IMR-90 (cell line): Measurements from ENCODE around the gene ZNF280B. TPM values are rescaled to one million over a fixed set of nuclear protein-coding genes. Genes with fewer than 3 reads are reported as not detected.

Experiments
- ATAC-seq: fragments of 200-7000 bp; cut with Tn5 transposase; 2 replicates; pipeline ENCODE4 v1.9.1; 2020; ENCODE audit warnings: low read depth, mild to moderate bottlenecking, moderate library complexity
- BruUV-seq: library from RNA; stranded (reverse); fragments of 400-500 nt; replicated peaks from 2 replicates; lab custom pipeline; 2021; lab: Mats Ljungman, UMichigan
- CTCF ChIA-PET: fragments of 300-600 bp; formaldehyde crosslinking; extraction: SDS; loops from one replicate; lab custom pipeline; 2021; ENCODE audit warnings: antibody characterized with exemption; lab: Yijun Ruan, JAX
- POLR2A ChIA-PET: fragments of 300-600 bp; sonication (Branson Sonifier 250); formaldehyde crosslinking; loops from one replicate; lab custom pipeline; 2022; ENCODE audit warnings: antibody characterized with exemption; ENCODE audit not compliant: unreplicated experiment; lab: Charles Lee
- DNase-seq: peaks from one replicate; pipeline ENCODE4 v3.0.0; 2013
- H2AFZ ChIP-seq: replicated peaks from 2 replicates; pipeline ENCODE3; 2013; ENCODE audit warnings: low read length, mild to moderate bottlenecking; ENCODE audit not compliant: poor library complexity
- H2AK5ac ChIP-seq: 2 replicates; pipeline ENCODE4 v1.6.1; 2013; ENCODE audit warnings: low read depth, low read length, inconsistent platforms
- H2AK9ac ChIP-seq: replicated peaks from 2 replicates; pipeline ENCODE3; 2013; ENCODE audit warnings: mild to moderate bottlenecking, low read depth, low read length, moderate library complexity; ENCODE audit not compliant: poor library complexity
- H2BK120ac ChIP-seq: 2 replicates; pipeline ENCODE4 v1.6.1; 2013; ENCODE audit warnings: low read depth, low read length, inconsistent platforms
- H2BK15ac ChIP-seq: 3 replicates; pipeline ENCODE4 v1.6.1; 2013; ENCODE audit warnings: low read depth, low read length, inconsistent platforms
- H2BK20ac ChIP-seq: 2 replicates; pipeline ENCODE4 v1.6.1; 2013; ENCODE audit warnings: low read depth, mild to moderate bottlenecking, inconsistent platforms, low read length, moderate library complexity
- H2BK5ac ChIP-seq: 2 replicates; pipeline ENCODE4 v1.6.1; 2013; ENCODE audit warnings: mild to moderate bottlenecking, low read depth, low read length, inconsistent platforms; ENCODE audit not compliant: poor library complexity, severe bottlenecking
- H3K14ac ChIP-seq: replicated peaks from 2 replicates; pipeline ENCODE4 v1.6.1; 2013; ENCODE audit warnings: low read depth, low read length, inconsistent platforms
- H3K18ac ChIP-seq: 2 replicates; pipeline ENCODE4 v1.6.1; 2013; ENCODE audit warnings: low read depth, low read length, control low read depth
- H3K23ac ChIP-seq: 2 replicates; pipeline ENCODE4 v1.6.1; 2013; ENCODE audit warnings: low read depth, low read length, inconsistent platforms
- H3K27ac ChIP-seq: 2 replicates; pipeline ENCODE4 v1.5.1; 2013; ENCODE audit warnings: mild to moderate bottlenecking, control low read depth, low read length; ENCODE audit not compliant: insufficient read depth
- H3K27me3 ChIP-seq: 2 replicates; pipeline ENCODE4 v1.6.1; 2013; ENCODE audit warnings: low read length; ENCODE audit not compliant: control insufficient read depth, insufficient read depth
- H3K36me3 ChIP-seq: 2 replicates; pipeline ENCODE4 v1.6.1; 2013; ENCODE audit warnings: low read length, mixed read lengths; ENCODE audit not compliant: control insufficient read depth, insufficient read depth
- H3K4ac ChIP-seq: 2 replicates; pipeline ENCODE4 v1.6.1; 2013; ENCODE audit warnings: low read depth, low read length, inconsistent platforms
- H3K4me1 ChIP-seq: 2 replicates; pipeline ENCODE4 v1.6.1; 2013; ENCODE audit warnings: low read length, mixed read lengths; ENCODE audit not compliant: control insufficient read depth, insufficient read depth
- H3K4me2 ChIP-seq: 2 replicates; pipeline ENCODE4 v1.6.1; 2013; ENCODE audit warnings: low read depth, mild to moderate bottlenecking, control low read depth, low read length, moderate library complexity
- H3K4me3 ChIP-seq: 2 replicates; pipeline ENCODE4 v1.5.1; 2013; ENCODE audit warnings: low read depth, mild to moderate bottlenecking, control low read depth, low read length, moderate library complexity; ENCODE audit not compliant: insufficient read depth
- H3K56ac ChIP-seq: 2 replicates; pipeline ENCODE4 v1.6.1; 2013; ENCODE audit warnings: low read length, inconsistent platforms; ENCODE audit not compliant: insufficient read depth; ENCODE audit errors: extremely low read depth
- H3K79me1 ChIP-seq, 2 experiments: 2 replicates each; pipeline ENCODE4 v1.6.1; 2013; ENCODE audit warnings: low read length in 2 of 2, inconsistent platforms in 1 of 2, low read depth in 1 of 2
- H3K9ac ChIP-seq: 2 replicates; pipeline ENCODE4 v1.6.1; 2013; ENCODE audit warnings: low read depth, low read length, control low read depth
- H3K9me1 ChIP-seq: 2 replicates; pipeline ENCODE4 v1.6.1; 2013; ENCODE audit warnings: low read length, inconsistent platforms; ENCODE audit not compliant: insufficient read depth
- H3K9me3 ChIP-seq: 2 replicates; pipeline ENCODE4 v1.6.1; 2013; ENCODE audit warnings: low read length; ENCODE audit not compliant: control insufficient read depth, insufficient read depth
- H4K20me1 ChIP-seq: 2 replicates; pipeline ENCODE4 v1.6.1; 2013; ENCODE audit warnings: low read length, inconsistent platforms; ENCODE audit not compliant: insufficient read depth
- H4K5ac ChIP-seq: 2 replicates; pipeline ENCODE4 v1.6.1; 2013; ENCODE audit warnings: mild to moderate bottlenecking, low read depth, low read length, control low read depth
- H4K8ac ChIP-seq, 2 experiments: 2 replicates each; pipeline ENCODE4 v1.6.1; 2013; ENCODE audit warnings: low read depth in 2 of 2, low read length in 2 of 2, control low read depth in 1 of 2, inconsistent platforms in 1 of 2
- H4K91ac ChIP-seq: 2 replicates; pipeline ENCODE4 v1.6.1; 2013; ENCODE audit warnings: low read depth, low read length, inconsistent platforms; ENCODE audit not compliant: insufficient read depth
- RAD21 ChIP-seq: IDR thresholded peaks from 2 replicates; pipeline ENCODE4 v1.6.1; 2012; ENCODE audit warnings: low read length, improper control_type of control experiment
- WGBS, 2 experiments: methylation state at CpG; one replicate each; pipeline versions ENCODE4 v1.1.5 to v1.1.7; 2013; ENCODE audit warnings: missing lambda C conversion rate in 2 of 2; ENCODE audit not compliant: insufficient read length in 1 of 2; ENCODE audit errors: extremely low coverage in 2 of 2; 5-methylcytosine and 5-hydroxymethylcytosine counted together
- dilution Hi-C: fragments of 300-500 bp; cut with HindIII; formaldehyde crosslinking; loops from one replicate; pipeline ENCODE4 v1.14.3; 2018; ENCODE audit warnings: low sequenced_read_pairs; ENCODE audit not compliant: unreplicated experiment
- in situ Hi-C: fragments of 300-500 bp; cut with MboI; formaldehyde crosslinking; loops from 3 replicates; pipeline ENCODE4 v1.14.3; 2019; ENCODE audit warnings: low sequenced_read_pairs, inconsistent platforms, mixed read lengths
- intact Hi-C: fragments of 100-400 bp; cut with micrococcal nuclease; formaldehyde crosslinking; loops from 2 replicates; pipeline ENCODE4 v1.10.0; 2022
- polyA plus RNA-seq, 3 experiments: library from polyadenylated mRNA; depleted of rRNA; stranded (reverse); fragments of >200 nt; gene quantifications; 2 replicates each; pipeline ENCODE4 v1.2.3, GENCODE V29; 2012; ENCODE audit warnings: low replicate concordance in 1 of 3
- total RNA-seq: library from RNA; depleted of rRNA; stranded (reverse); fragments of >200 nt; gene quantifications from 2 replicates; pipeline ENCODE4 v1.2.3, GENCODE V29; 2012
- TF ChIP-seq, protein P1 (sequence below): fragments of 150-350 bp; IDR thresholded peaks from 2 replicates; pipeline ENCODE4 v1.6.1; 2017; ENCODE audit warnings: mild to moderate bottlenecking, antibody characterized with exemption, low read length, low read depth

The ZNF280B gene
- total and polyA plus RNA-seq, 2 of the 4 experiments (the other 2 are of a cell fraction) = 0.65 to 1.4 TPM

DNA sequence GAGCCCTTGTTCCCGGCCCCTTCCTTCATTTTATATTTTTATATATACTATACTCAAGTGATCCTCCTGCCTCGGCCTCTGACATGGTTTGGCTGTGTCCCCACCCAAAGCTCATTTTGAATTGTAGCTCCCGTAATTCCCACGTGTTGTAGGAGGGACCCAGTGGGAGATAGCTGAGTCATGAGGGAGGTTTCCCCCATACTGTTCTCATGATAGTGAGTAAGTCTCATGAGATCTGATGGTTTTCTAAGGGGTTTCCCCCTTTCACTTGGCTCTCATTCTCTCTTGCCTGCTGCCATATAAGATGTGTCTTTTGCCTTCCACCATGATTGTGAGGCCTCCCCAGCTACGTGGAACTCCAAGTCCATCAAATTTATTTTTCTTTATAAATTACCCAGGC is 18.8 kb upstream of the ZNF280B start:
- no peak overlapping the region for H3K18ac ChIP-seq
- no peak overlapping the region for H3K56ac ChIP-seq
- no peak overlapping the region for H4K8ac ChIP-seq
- no peak for TF ChIP-seq RAD21
- TF ChIP-seq, protein P1, sequence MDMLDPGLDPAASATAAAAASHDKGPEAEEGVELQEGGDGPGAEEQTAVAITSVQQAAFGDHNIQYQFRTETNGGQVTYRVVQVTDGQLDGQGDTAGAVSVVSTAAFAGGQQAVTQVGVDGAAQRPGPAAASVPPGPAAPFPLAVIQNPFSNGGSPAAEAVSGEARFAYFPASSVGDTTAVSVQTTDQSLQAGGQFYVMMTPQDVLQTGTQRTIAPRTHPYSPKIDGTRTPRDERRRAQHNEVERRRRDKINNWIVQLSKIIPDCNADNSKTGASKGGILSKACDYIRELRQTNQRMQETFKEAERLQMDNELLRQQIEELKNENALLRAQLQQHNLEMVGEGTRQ = no peak
- H2BK20ac ChIP-seq = no peak overlapping the region
- no peak overlapping the region for H3K23ac ChIP-seq
- H2BK5ac ChIP-seq = no peak overlapping the region
- in situ Hi-C loops = no loop called here
- H3K9me3 ChIP-seq = no peaks in the 10 kb centered on the region
- H3K36me3 ChIP-seq = no peaks in the 10 kb centered on the region
- WGBS, 2 experiments = no CpG with 5 or more reads among the region's 5 CpGs
- CTCF ChIA-PET = no interaction called here
- H3K9me1 ChIP-seq = no peaks in the 10 kb centered on the region
- intact Hi-C loops = no loop called here
- no peak overlapping the region for H3K27ac ChIP-seq
- no peak for ATAC-seq
- no peak overlapping the region for H2AK9ac ChIP-seq
- no peak overlapping the region for H2BK120ac ChIP-seq
- POLR2A ChIA-PET = no interaction called here
- BruUV-seq = no TSS peak
- no peak overlapping the region for H3K4ac ChIP-seq
- no peak overlapping the region for H3K4me3 ChIP-seq
- no peaks in the 10 kb centered on the region for H4K20me1 ChIP-seq
- H3K14ac ChIP-seq = no peak overlapping the region
- H3K4me1 ChIP-seq = no peaks in the 10 kb centered on the region
- H3K27me3 ChIP-seq = peaks cover 5% of the 10 kb centered on the region
- no peak overlapping the region for H3K9ac ChIP-seq
- no peak overlapping the region for H3K4me2 ChIP-seq
- dilution Hi-C loops = no loop called here
- no peak for DNase-seq
- H2AFZ ChIP-seq = no peak overlapping the region
- no peak overlapping the region for H4K91ac ChIP-seq
- no peak overlapping the region for H2BK15ac ChIP-seq
- H2AK5ac ChIP-seq = no peak overlapping the region
- no peak overlapping the region for H4K5ac ChIP-seq
- H3K79me1 ChIP-seq = no peaks in the 10 kb centered on the region
